Thyroid gland (tissue), 4 donors: ENCODE results near the gene ALG8. TPM values are rescaled to one million over a fixed set of nuclear protein-coding genes. Genes with fewer than 3 reads are reported as not detected.

ENCODE experiments used
- DNase-seq, 2 donors: peaks; one replicate each; pipeline ENCODE4 v3.0.0-alpha.2; 2019
- H3K27ac ChIP-seq, 3 donors: fragments of 200-600 bp; sonication (generic); 1 replicate in 2 of 3; 2 replicates in 1 of 3; pipeline ENCODE4 v1.5.1; 2016 to 2019; ENCODE audit warnings: mild to moderate bottlenecking in 1 of 3, moderate library complexity in 1 of 3
- H3K27me3 ChIP-seq: fragments of 200-600 bp; sonication (generic); one replicate; pipeline ENCODE4 v1.5.1; 2019
- H3K36me3 ChIP-seq, 2 donors: fragments of 200-600 bp; sonication (generic); one replicate each; pipeline ENCODE4 v1.5.1; 2016 to 2019
- H3K4me1 ChIP-seq, 2 donors: fragments of 200-600 bp; sonication (generic); one replicate each; pipeline ENCODE4 v1.5.1; 2017 to 2019
- H3K4me3 ChIP-seq, 3 donors: fragments of 200-600 bp; sonication (generic); replicated peaks in 1 of 3; 1 replicate in 2 of 3; 2 replicates in 1 of 3; pipeline ENCODE4 v1.5.1; 2016; ENCODE audit warnings: mild to moderate bottlenecking in 1 of 3
- H3K9me3 ChIP-seq: fragments of 200-600 bp; sonication (generic); one replicate; pipeline ENCODE4 v1.5.1; 2017
- POLR2A ChIP-seq, 2 donors: fragments of 450-650 bp; IDR thresholded peaks; one replicate each; pipeline ENCODE4 v1.6.1; 2017; ENCODE audit warnings: antibody characterized with exemption in 2 of 2, mild to moderate bottlenecking in 2 of 2, moderate library complexity in 1 of 2
- WGBS, 2 donors: methylation state at CpG; one replicate each; pipeline ENCODE4 v1.1.5; 2017; 5-methylcytosine and 5-hydroxymethylcytosine counted together
- intact Hi-C: fragments of 100-400 bp; cut with DNase I; formaldehyde crosslinking; loops from one replicate; pipeline ENCODE4 v1.15.1; 2023
- total RNA-seq, 4 donors: library from RNA; depleted of rRNA; stranded (reverse); fragments of >200 nt; gene quantifications; one replicate each; pipeline ENCODE4 v1.2.3, GENCODE V29; 2016
- TF ChIP-seq, protein P1 (sequence below), 6 experiments: fragments of 200-600 bp in 3 of 6; fragments of 450-650 bp in 3 of 6; sonication (generic) in 3 of 6; IDR thresholded peaks; one replicate each; pipeline ENCODE4 v1.5.1; 2016 to 2019; ENCODE audit warnings: antibody characterized with exemption in 6 of 6, mild to moderate bottlenecking in 2 of 6, inconsistent platforms in 1 of 6, moderate library complexity in 1 of 6

Gene ALG8
- total RNA-seq, 4 donors from 2014 or later = 49.6 to 86.7 (median 52.5) TPM

DNA sequence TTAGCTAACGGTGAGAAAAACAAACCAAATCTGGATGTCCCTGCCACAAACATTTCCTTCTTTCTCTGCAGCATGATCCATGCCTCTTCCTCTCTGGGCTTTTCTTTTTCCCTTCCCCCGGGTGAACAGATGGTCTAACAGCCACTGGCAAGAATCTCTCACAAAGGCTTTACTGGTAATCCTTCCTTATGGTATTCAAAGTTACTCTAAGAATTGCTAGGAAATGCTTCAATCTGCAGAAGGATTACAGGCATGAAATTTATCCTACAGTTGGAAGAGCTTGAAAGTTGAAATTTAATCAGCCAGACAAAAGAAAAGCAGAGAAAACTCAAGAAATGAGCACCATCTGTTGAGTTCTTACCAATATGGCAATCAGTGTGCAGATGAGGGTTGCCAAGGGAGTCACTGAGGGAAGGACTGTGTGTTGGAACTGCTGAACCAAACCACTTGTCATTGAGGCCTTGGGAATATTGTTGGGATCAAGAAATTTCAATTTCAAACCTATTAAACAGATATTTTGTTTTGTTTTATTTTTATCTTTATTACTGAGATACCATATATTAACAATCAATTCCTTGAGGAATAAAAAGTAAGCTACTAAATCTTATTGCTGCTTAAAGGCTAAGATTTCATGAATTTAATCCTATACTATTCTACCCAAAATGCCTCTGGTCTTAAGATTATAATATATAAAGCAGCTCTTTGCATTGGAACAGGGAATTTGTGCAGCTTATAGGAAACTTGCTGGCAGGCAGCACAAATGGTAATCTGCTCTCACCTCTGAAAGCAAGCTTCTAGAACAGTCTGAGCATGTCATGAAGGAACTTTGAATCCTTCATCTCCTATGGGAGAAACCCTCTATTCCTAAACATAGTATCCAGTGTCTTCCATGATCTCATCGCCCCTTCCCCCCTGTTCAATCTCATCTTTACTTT lies 30.1 kb downstream of the ALG8 start:
- H3K36me3 ChIP-seq = peaks cover 7 to 9% of the 10 kb centered on the region in 2 donors
- no peak overlapping the region for H3K4me3 ChIP-seq
- H3K4me1 ChIP-seq = no peaks in the 10 kb centered on the region
- H3K27me3 ChIP-seq = no peaks in the 10 kb centered on the region
- intact Hi-C loops = no loop called here
- TF ChIP-seq, protein P1, sequence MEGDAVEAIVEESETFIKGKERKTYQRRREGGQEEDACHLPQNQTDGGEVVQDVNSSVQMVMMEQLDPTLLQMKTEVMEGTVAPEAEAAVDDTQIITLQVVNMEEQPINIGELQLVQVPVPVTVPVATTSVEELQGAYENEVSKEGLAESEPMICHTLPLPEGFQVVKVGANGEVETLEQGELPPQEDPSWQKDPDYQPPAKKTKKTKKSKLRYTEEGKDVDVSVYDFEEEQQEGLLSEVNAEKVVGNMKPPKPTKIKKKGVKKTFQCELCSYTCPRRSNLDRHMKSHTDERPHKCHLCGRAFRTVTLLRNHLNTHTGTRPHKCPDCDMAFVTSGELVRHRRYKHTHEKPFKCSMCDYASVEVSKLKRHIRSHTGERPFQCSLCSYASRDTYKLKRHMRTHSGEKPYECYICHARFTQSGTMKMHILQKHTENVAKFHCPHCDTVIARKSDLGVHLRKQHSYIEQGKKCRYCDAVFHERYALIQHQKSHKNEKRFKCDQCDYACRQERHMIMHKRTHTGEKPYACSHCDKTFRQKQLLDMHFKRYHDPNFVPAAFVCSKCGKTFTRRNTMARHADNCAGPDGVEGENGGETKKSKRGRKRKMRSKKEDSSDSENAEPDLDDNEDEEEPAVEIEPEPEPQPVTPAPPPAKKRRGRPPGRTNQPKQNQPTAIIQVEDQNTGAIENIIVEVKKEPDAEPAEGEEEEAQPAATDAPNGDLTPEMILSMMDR (IDR thresholded peaks at IDR 0.05) = no peak
- TF ChIP-seq POLR2A (IDR thresholded peaks at IDR 0.05) = no peak
- DNase-seq = no peak
- no peaks in the 10 kb centered on the region for H3K9me3 ChIP-seq
- 80 to 92% methylated on average over 3 of the region's 3 CpGs for WGBS, 2 donors
- H3K27ac ChIP-seq = no peak overlapping the region

DNA sequence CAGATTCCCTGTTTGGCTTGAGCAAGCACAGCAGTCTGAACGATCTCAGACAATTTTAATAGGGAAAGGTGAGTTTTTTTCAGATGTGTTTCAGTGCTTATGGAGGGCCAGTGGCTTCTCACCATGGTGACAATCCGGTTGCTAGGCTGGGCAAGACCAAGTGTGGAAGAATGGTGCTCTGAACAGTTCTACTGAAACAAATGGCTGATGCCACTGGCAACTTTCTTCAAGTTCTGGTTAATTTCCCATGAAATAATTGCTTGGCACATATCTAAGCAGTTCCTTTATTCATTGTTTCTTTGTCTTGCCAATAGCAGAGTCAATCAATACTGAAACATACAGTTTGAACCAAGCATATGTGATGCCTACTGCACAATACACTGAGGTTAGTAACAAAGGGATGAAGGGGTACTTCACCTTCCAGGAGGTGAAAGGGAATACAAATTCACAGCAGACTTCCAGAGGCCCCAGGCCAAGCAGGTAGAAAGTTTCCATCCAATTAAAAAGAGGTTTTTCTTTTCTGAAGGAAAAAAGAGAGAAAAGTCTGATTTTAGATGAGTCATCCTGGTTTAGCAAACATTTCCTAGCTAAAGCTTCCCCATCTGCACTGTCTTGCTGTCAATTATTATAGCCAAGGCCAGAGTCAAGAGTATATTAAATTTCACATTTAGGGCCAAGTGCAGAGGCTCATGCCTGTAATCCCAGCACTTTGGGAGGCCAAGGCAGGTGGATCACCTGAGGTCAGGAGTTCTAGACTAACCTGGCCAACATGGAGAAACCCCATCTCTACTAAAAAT lies 38.6 kb downstream of the ALG8 start:
- peaks cover 35 to 42% of the 10 kb centered on the region in 2 donors for H3K4me1 ChIP-seq
- H3K27me3 ChIP-seq = no peaks in the 10 kb centered on the region
- H3K9me3 ChIP-seq = no peaks in the 10 kb centered on the region
- H3K4me3 ChIP-seq = no peak overlapping the region
- peak; percentile 45 to 46 for DNase-seq
- WGBS, 2 donors = 40 to 47% methylated on average over 2 of the region's 2 CpGs
- intact Hi-C loops = no loop called here
- TF ChIP-seq POLR2A (IDR thresholded peaks at IDR 0.05) = no peak
- TF ChIP-seq, protein P1 (IDR thresholded peaks at IDR 0.05) = no peak
- no peaks in the 10 kb centered on the region for H3K36me3 ChIP-seq
- H3K27ac ChIP-seq = peak overlapping the region; percentile 62 to 81 (median 73)

DNA sequence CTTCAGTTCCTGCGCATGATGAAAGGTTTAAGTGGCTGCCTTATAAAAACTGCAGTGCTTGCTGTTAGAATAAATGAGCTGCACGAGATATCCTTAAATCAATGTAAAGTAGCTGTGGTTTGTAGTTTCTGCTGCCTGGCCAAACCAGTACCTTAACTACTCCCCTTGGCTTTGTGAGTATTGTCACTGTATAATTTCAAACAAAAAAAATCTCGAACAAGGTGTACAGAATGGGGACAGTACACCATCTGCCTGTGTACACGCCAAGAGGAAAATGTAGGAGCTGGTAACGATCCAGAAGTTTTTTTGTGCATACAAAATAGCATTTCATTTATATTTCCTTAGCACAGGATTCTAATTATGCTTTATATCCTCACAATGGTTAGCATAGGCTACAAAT lies 39.2 kb downstream of the ALG8 start:
- Histone ChIP-seq H3K27ac (peak overlapping the region; percentile 62 to 81 (median 73)), H3K9me3 (no peaks in the 10 kb centered on the region), H3K4me3 (no peak overlapping the region), H3K4me1 (peaks cover 35 to 42% of the 10 kb centered on the region in 2 donors), H3K27me3 (no peaks in the 10 kb centered on the region), H3K36me3 (no peaks in the 10 kb centered on the region)
- intact Hi-C loops = no loop called here
- DNase-seq = peak; percentile 27 to 43
- TF ChIP-seq, protein P1 (IDR thresholded peaks at IDR 0.05) = no peak
- TF ChIP-seq POLR2A (IDR thresholded peaks at IDR 0.05) = no peak
- WGBS, 2 donors = 35 to 38% methylated on average over 5 of the region's 5 CpGs

DNA sequence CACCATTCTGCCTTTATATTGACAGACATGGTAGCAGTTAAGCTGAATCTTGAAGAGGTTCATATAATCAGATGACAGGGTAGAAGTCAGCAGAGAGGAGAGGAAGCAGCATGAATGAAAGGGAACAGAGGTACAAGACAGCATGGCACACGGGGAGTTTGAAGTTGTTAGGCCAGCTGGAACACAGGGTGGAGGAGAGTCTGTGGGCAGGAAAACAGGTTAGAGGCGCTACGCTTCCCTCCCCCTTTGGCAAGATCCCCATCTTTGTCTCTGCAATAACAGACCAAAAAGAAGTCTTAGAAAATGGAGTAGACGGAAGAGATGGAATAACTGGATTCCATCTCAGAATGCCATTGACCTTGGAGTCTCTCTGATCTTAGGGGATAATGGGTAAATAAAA lies 39.8 kb downstream of the ALG8 start:
- Histone ChIP-seq H3K27me3 (no peaks in the 10 kb centered on the region), H3K9me3 (no peaks in the 10 kb centered on the region), H3K27ac (peak overlapping the region; percentile 62 to 81 (median 73)), H3K4me3 (no peak overlapping the region), H3K36me3 (no peaks in the 10 kb centered on the region), H3K4me1 (peaks cover 35 to 42% of the 10 kb centered on the region in 2 donors)
- DNase-seq = peak; percentile 72 to 73
- intact Hi-C loops = no loop called here
- WGBS, 2 donors = 37 to 51% methylated on average over 4 of the region's 4 CpGs
- no peak for TF ChIP-seq POLR2A (IDR thresholded peaks at IDR 0.05)
- TF ChIP-seq, protein P1 (IDR thresholded peaks at IDR 0.05) = no peak
